HepG2 (cell line): ENCODE results near the gene FUT8. TPM values are rescaled to one million over a fixed set of nuclear protein-coding genes. Genes with fewer than 3 reads are reported as not detected.

Experiments
- ETV5 ChIP-seq: IDR thresholded peaks from 2 replicates; pipeline ENCODE4 v1.6.1; 2018; ENCODE audit warnings: missing biosample characterization, missing genetic modification reagents, inconsistent platforms, borderline replicate concordance
- FIP1L1 ChIP-seq: fragments of 200-400 bp; formaldehyde crosslinking; IDR thresholded peaks from 2 replicates; pipeline ENCODE4 v1.6.1; 2018; ENCODE audit warnings: low read depth, mild to moderate bottlenecking, low read length, moderate library complexity, borderline replicate concordance; ENCODE audit not compliant: insufficient read depth
- FOXK1 ChIP-seq: sonication (generic); formaldehyde crosslinking; IDR thresholded peaks from 2 replicates; pipeline ENCODE4 v1.4.0; 2020; ENCODE audit warnings: low read depth, missing genetic modification reagents, borderline replicate concordance
- GFI1 ChIP-seq: sonication (generic); formaldehyde crosslinking; IDR thresholded peaks from 2 replicates; pipeline ENCODE4 v1.5.0; 2020; ENCODE audit warnings: missing genetic modification reagents, mild to moderate bottlenecking, borderline replicate concordance
- HDAC2 ChIP-seq: sonication (generic); formaldehyde crosslinking; IDR thresholded peaks from 2 replicates; pipeline ENCODE4 v1.4.0; 2020; ENCODE audit warnings: missing genetic modification reagents
- HNF4A ChIP-seq: sonication (generic); formaldehyde crosslinking; IDR thresholded peaks from 2 replicates; pipeline ENCODE4 v1.4.0; 2020; ENCODE audit warnings: missing genetic modification reagents
- KDM2A ChIP-seq: sonication (generic); formaldehyde crosslinking; IDR thresholded peaks from 2 replicates; pipeline ENCODE4 v1.4.0; 2020; ENCODE audit warnings: low read depth, missing genetic modification reagents, borderline replicate concordance
- PATZ1 ChIP-seq: sonication (generic); formaldehyde crosslinking; IDR thresholded peaks from 2 replicates; pipeline ENCODE4 v1.4.0; 2020; ENCODE audit warnings: missing genetic modification reagents
- PHF21A ChIP-seq: sonication (generic); formaldehyde crosslinking; IDR thresholded peaks from 2 replicates; pipeline ENCODE4 v1.5.0; 2020; ENCODE audit warnings: mild to moderate bottlenecking, missing genetic modification reagents
- POGZ ChIP-seq: sonication (generic); formaldehyde crosslinking; IDR thresholded peaks from 2 replicates; pipeline ENCODE4 v1.4.0; 2020; ENCODE audit warnings: mild to moderate bottlenecking, missing genetic modification reagents
- SOX6 ChIP-seq, 2 experiments: fragments of 450-650 bp in 1 of 2; sonication (generic) in 1 of 2; formaldehyde crosslinking in 1 of 2; IDR thresholded peaks; 2 replicates each; pipeline versions ENCODE4 v1.4.0 to v1.6.1; 2017 to 2020; ENCODE audit warnings: antibody characterized with exemption in 1 of 2, mild to moderate bottlenecking in 1 of 2, missing genetic modification reagents in 1 of 2
- SP5 ChIP-seq: IDR thresholded peaks from 2 replicates; pipeline ENCODE4 v1.6.1; 2016; ENCODE audit warnings: low read depth, borderline replicate concordance
- TRAFD1 ChIP-seq: sonication (generic); formaldehyde crosslinking; IDR thresholded peaks from 2 replicates; pipeline ENCODE4 v1.5.1; 2020; ENCODE audit warnings: missing genetic modification reagents, mild to moderate bottlenecking, borderline replicate concordance
- ZNF280B ChIP-seq: sonication (generic); formaldehyde crosslinking; IDR thresholded peaks from 2 replicates; pipeline ENCODE4 v1.5.0; 2020; ENCODE audit warnings: missing genetic modification reagents, mild to moderate bottlenecking, borderline replicate concordance
- ZNF605 ChIP-seq: sonication (generic); formaldehyde crosslinking; IDR thresholded peaks from 2 replicates; pipeline ENCODE4 v1.8.0; 2022; ENCODE audit warnings: mild to moderate bottlenecking, missing genetic modification reagents
- polyA plus RNA-seq, 8 experiments: library from polyadenylated mRNA; depleted of rRNA in 3 of 8; stranded (reverse) in 7 of 8; unstranded in 1 of 8; fragments of >200 nt; fragmentation: Illumina TruSeq in 4 of 8; extraction: Trizol in 4 of 8; gene quantifications; 2 replicates each; pipeline versions ENCODE4 v1.2.1 to v1.2.3, GENCODE V29; 2011 to 2016; ENCODE audit warnings: low read depth in 4 of 8, missing spikeins in 1 of 8, mixed read lengths in 1 of 8; ENCODE audit not compliant: insufficient read depth in 1 of 8
- total RNA-seq, 5 experiments: library from RNA; depleted of rRNA; stranded (reverse); fragments of >200 nt; fragmentation: Illumina TruSeq; extraction: Trizol; gene quantifications; 2 replicates each; pipeline ENCODE4 v1.2.3, GENCODE V29; 2016; ENCODE audit warnings: low read depth in 1 of 5
- TF ChIP-seq, protein P1 (sequence below): sonication (generic); formaldehyde crosslinking; IDR thresholded peaks from 2 replicates; pipeline ENCODE4 v1.4.0; 2020; ENCODE audit warnings: mild to moderate bottlenecking, missing genetic modification reagents, borderline replicate concordance

FUT8 gene
- total and polyA plus RNA-seq, 2 of the 13 experiments (the other 11 are each of a cell fraction or from before 2014, with no cell fraction given): 9.3 to 17.5 TPM

DNA sequence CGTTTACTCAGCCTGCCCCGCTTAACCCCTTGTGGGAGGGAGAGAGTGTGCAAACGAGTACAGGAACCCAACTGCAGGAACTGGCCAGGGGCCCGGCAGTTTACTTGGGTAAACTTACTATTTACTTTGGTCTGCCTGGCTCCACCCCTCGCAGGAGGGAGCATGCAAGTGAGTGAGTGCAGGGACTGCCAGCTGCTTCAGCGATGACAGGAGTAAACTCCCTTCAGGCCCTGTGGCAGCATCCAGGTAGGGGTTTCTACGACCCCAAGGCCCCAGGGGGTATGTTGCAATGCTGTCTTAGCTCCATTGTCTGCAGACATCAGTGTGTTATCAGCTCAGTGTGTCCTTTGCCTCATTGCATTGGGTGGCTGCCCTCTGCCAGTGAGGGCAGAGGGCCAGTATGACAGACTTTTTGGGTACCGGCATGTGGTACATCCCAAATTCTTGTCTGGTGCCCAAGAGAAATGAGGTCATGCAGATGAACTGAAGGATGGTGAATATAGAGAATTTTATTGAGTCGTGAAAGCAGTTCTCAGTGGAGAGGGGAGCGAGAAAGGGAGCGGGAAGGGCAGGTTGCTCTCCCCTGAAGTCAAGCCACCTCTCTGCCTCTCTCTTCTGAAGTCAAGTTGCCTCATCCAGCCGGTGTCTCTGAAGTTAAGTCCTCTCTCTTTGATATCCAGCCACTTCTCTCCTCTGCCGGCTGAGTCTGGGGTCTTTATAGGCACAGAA, 181.8 kb downstream of the FUT8 start (continued):
- TF ChIP-seq GFI1 (0 out of 2 replicates have a peak, but pooled peaks have one; percentile 31), SOX6 (IDR thresholded peaks at IDR 0.05) (no peak), SOX6 (CRISPR knock-in tag; IDR thresholded peaks at IDR 0.05) (peak; percentile 62), TRAFD1 (no peak), SP5 (peak; percentile 99), ZNF605 (peak; percentile 34; the same call in 1 of the 2 replicates), PATZ1 (peak; percentile 24; the same call in 1 of the 2 replicates), FOXK1 (CRISPR knock-in tag) (peak; percentile 36; the same call in 1 of the 2 replicates), FIP1L1 (no peak), PHF21A (CRISPR knock-in tag) (peak; percentile 54), HDAC2 (CRISPR knock-in tag) (peak; percentile 53; the same call in 1 of the 2 replicates), KDM2A (CRISPR knock-in tag) (0 out of 2 replicates have a peak, but pooled peaks have one; percentile 14), POGZ (CRISPR knock-in tag) (peak; percentile 68), HNF4A (CRISPR knock-in tag) (no peak), ETV5 (CRISPR knock-in tag) (peak; percentile 55; the same call in 1 of the 2 replicates), ZNF280B (CRISPR knock-in tag) (no peak)
- TF ChIP-seq, protein P1, sequence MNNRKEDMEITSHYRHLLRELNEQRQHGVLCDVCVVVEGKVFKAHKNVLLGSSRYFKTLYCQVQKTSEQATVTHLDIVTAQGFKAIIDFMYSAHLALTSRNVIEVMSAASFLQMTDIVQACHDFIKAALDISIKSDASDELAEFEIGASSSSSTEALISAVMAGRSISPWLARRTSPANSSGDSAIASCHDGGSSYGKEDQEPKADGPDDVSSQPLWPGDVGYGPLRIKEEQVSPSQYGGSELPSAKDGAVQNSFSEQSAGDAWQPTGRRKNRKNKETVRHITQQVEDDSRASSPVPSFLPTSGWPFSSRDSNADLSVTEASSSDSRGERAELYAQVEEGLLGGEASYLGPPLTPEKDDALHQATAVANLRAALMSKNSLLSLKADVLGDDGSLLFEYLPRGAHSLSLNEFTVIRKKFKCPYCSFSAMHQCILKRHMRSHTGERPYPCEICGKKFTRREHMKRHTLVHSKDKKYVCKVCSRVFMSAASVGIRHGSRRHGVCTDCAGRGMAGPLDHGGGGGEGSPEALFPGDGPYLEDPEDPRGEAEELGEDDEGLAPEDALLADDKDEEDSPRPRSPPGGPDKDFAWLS (CRISPR knock-in tag): no peak
